HepG2 (cell line): ENCODE measurements around the gene CMA1.

Experiments
- CAMTA2 ChIP-seq: sonication (generic); formaldehyde crosslinking; IDR thresholded peaks from 2 replicates; pipeline ENCODE4 v1.4.0; 2020; ENCODE audit warnings: mild to moderate bottlenecking, missing genetic modification reagents, borderline replicate concordance
- CCDC6 ChIP-seq: sonication (generic); formaldehyde crosslinking; IDR thresholded peaks from 2 replicates; pipeline ENCODE4 v1.8.1; 2022; ENCODE audit warnings: mild to moderate bottlenecking, missing genetic modification reagents, moderate library complexity
- CHCHD3 ChIP-seq: sonication (generic); formaldehyde crosslinking; IDR thresholded peaks from 2 replicates; pipeline ENCODE4 v1.8.0; 2022; ENCODE audit warnings: mild to moderate bottlenecking, missing genetic modification reagents, moderate library complexity
- CHD2 ChIP-seq: IDR thresholded peaks from 2 replicates; pipeline ENCODE4 v1.6.1; 2011; ENCODE audit warnings: low read depth, low read length, improper control_type of control experiment
- FOXA3 ChIP-seq: IDR thresholded peaks from 2 replicates; pipeline ENCODE4 v1.6.1; 2016; ENCODE audit warnings: missing genetic modification reagents, missing compliant biosample characterization
- PCBP2 ChIP-seq: fragments of 200-400 bp; formaldehyde crosslinking; optimal IDR thresholded peaks from 2 replicates; pipeline ENCODE3; 2018; ENCODE audit warnings: low read length, low read depth; ENCODE audit not compliant: poor library complexity, severe bottlenecking
- POLR2A ChIP-seq, 2 experiments: IDR thresholded peaks; 2 replicates each; pipeline ENCODE4 v1.6.1; 2011; ENCODE audit warnings: low read depth in 2 of 2, low read length in 2 of 2, mild to moderate bottlenecking in 1 of 2, moderate library complexity in 1 of 2; ENCODE audit not compliant: insufficient read depth in 1 of 2
- PRDM10 ChIP-seq: sonication (generic); formaldehyde crosslinking; IDR thresholded peaks from 2 replicates; pipeline ENCODE4 v1.4.0; 2020; ENCODE audit warnings: low read depth, missing genetic modification reagents
- RAD21 ChIP-seq: fragments of 450-650 bp; formaldehyde crosslinking; IDR thresholded peaks from 2 replicates; pipeline ENCODE4 v1.5.0; 2020; ENCODE audit warnings: mild to moderate bottlenecking
- SP1 ChIP-seq, 2 experiments: fragments of 450-650 bp in 1 of 2; sonication (generic) in 1 of 2; formaldehyde crosslinking in 1 of 2; IDR thresholded peaks; 2 replicates each; pipeline versions ENCODE4 v1.4.0 to v1.6.1; 2016 to 2020; ENCODE audit warnings: missing genetic modification reagents in 1 of 2
- ZBTB49 ChIP-seq: sonication (generic); formaldehyde crosslinking; IDR thresholded peaks from 2 replicates; pipeline ENCODE4 v1.4.0; 2020; ENCODE audit warnings: missing genetic modification reagents, borderline replicate concordance
- ZNF207 ChIP-seq: fragments of 450-650 bp; IDR thresholded peaks from 2 replicates; pipeline ENCODE4 v1.6.1; 2016; ENCODE audit warnings: antibody characterized with exemption, borderline replicate concordance
- ZNF75D ChIP-seq: sonication (generic); formaldehyde crosslinking; IDR thresholded peaks from 2 replicates; pipeline ENCODE4 v1.8.1; 2023; ENCODE audit warnings: missing genetic modification reagents, mild to moderate bottlenecking, borderline replicate concordance

GRCh38 chr14:24504425-24504950 lies 3.6 kb downstream of the CMA1 start:
- TF ChIP-seq ZNF75D (CRISPR knock-in tag): no peak
- TF ChIP-seq POLR2A (IDR thresholded peaks at IDR 0.05; ENCODE audit: insufficient read depth in 1 of 2, low read depth in 2 of 2, low read length in 2 of 2): no peak
- TF ChIP-seq CHCHD3 (CRISPR knock-in tag): no peak
- TF ChIP-seq CCDC6 (CRISPR knock-in tag): no peak
- no peak for TF ChIP-seq PCBP2
- no peak for TF ChIP-seq ZNF207
- no peak for TF ChIP-seq ZBTB49 (CRISPR knock-in tag)
- TF ChIP-seq RAD21 (CRISPR knock-in tag): no peak
- TF ChIP-seq CHD2: no peak
- no peak for TF ChIP-seq SP1 (IDR thresholded peaks at IDR 0.05)
- no peak for TF ChIP-seq SP1 (CRISPR knock-in tag; IDR thresholded peaks at IDR 0.05)
- TF ChIP-seq PRDM10: no peak
- no peak for TF ChIP-seq CAMTA2
- TF ChIP-seq FOXA3 (CRISPR knock-in tag): no peak
